HepG2 (cell line): ENCODE results near the gene DSCAML1. TPM values are rescaled to one million over a fixed set of nuclear protein-coding genes. Genes with fewer than 3 reads are reported as not detected.

Experiments used
- ATAC-seq: fragments of 200-7000 bp; cut with Tn5 transposase; 3 replicates; pipeline ENCODE4 v1.9.1; 2020; ENCODE audit warnings: mild to moderate bottlenecking, moderate library complexity
- BruUV-seq: library from RNA; stranded (reverse); fragments of 400-500 nt; replicated peaks from 2 replicates; lab custom pipeline; 2021; lab: Mats Ljungman, UMichigan
- CTCF ChIA-PET: fragments of 300-600 bp; formaldehyde crosslinking; extraction: SDS; loops from one replicate; lab custom pipeline; 2021; ENCODE audit warnings: low total read pairs, inconsistent platforms, low intra/inter-chr PET ratio; lab: Yijun Ruan, JAX
- POLR2A ChIA-PET: fragments of 350-600 bp; sonication (Branson Sonifier 250); formaldehyde crosslinking; loops from one replicate; lab custom pipeline; 2020; ENCODE audit warnings: antibody characterized with exemption, inconsistent platforms; lab: Yijun Ruan, JAX
- DNase-seq: peaks from one replicate; pipeline ENCODE4 v3.0.0-alpha.2; 2015; ENCODE audit warnings: low spot score
- FAIRE-seq: peaks from 3 replicates; lab custom pipeline; 2011; peaks lifted over from hg19 to GRCh38; lab: Jason Lieb, UNC
- H2AFZ ChIP-seq: one replicate; pipeline ENCODE4 v1.6.1; 2011; ENCODE audit warnings: low read length, inconsistent platforms
- H3K27ac ChIP-seq: fragments of 300-600 bp; 3 replicates; pipeline ENCODE4 v1.8.0; 2011; ENCODE audit warnings: mixed run types, mild to moderate bottlenecking, mixed read lengths, low read length, inconsistent platforms; ENCODE audit not compliant: insufficient read depth; ENCODE audit errors: extremely low read length
- H3K27me3 ChIP-seq, 2 experiments: fragments of 200-600 bp in 1 of 2; 2 replicates in 1 of 2; 3 replicates in 1 of 2; pipeline versions ENCODE4 v1.6.0 to v1.8.0; 2011; ENCODE audit warnings: low read length in 2 of 2, mild to moderate bottlenecking in 2 of 2, moderate library complexity in 2 of 2, inconsistent platforms in 1 of 2; ENCODE audit not compliant: insufficient read depth in 2 of 2, control insufficient read depth in 1 of 2
- H3K36me3 ChIP-seq, 2 experiments: fragments of 200-600 bp in 1 of 2; replicated peaks in 1 of 2; 2 replicates in 1 of 2; 3 replicates in 1 of 2; pipeline versions ENCODE4 v1.5.1 to v1.8.0; 2011; ENCODE audit warnings: low read length in 2 of 2, inconsistent platforms in 1 of 2; ENCODE audit not compliant: insufficient read depth in 2 of 2, control insufficient read depth in 1 of 2
- H3K4me1 ChIP-seq: 2 replicates; pipeline ENCODE4 v1.5.1; 2012; ENCODE audit warnings: low read length, inconsistent platforms; ENCODE audit not compliant: insufficient read depth
- H3K4me2 ChIP-seq: 2 replicates; pipeline ENCODE4 v1.6.0; 2011; ENCODE audit warnings: low read depth, low read length, inconsistent platforms
- H3K4me3 ChIP-seq, 3 experiments: fragments of 200-600 bp in 1 of 3; sonication (generic), shearing (Covaris generic) in 1 of 3; replicated peaks in 1 of 3; 2 replicates each; pipeline ENCODE4 v1.5.1; 2011 to 2016; ENCODE audit warnings: low read length in 3 of 3, inconsistent platforms in 2 of 3, low read depth in 2 of 3, mild to moderate bottlenecking in 2 of 3, control low read depth in 1 of 3, mixed read lengths in 1 of 3; ENCODE audit not compliant: insufficient read depth in 1 of 3
- H3K79me2 ChIP-seq: one replicate; pipeline ENCODE4 v1.6.1; 2011; ENCODE audit warnings: low read length, inconsistent platforms; ENCODE audit not compliant: insufficient read depth
- H3K9ac ChIP-seq: 2 replicates; pipeline ENCODE4 v1.6.0; 2011; ENCODE audit warnings: mild to moderate bottlenecking, low read depth, low read length, inconsistent platforms; ENCODE audit not compliant: insufficient read depth
- H3K9me3 ChIP-seq: 2 replicates; pipeline ENCODE4 v1.5.1; 2012; ENCODE audit warnings: mild to moderate bottlenecking, low read length
- H4K20me1 ChIP-seq: 2 replicates; pipeline ENCODE4 v1.6.0; 2011; ENCODE audit warnings: inconsistent platforms, mild to moderate bottlenecking, low read length, moderate library complexity; ENCODE audit not compliant: insufficient read depth
- GTF3A ChIP-seq: sonication (generic); formaldehyde crosslinking; conservative IDR thresholded peaks from 2 replicates; pipeline ENCODE4 v1.4.0; 2020; ENCODE audit warnings: mild to moderate bottlenecking, missing genetic modification reagents
- PCBP2 ChIP-seq: fragments of 200-400 bp; formaldehyde crosslinking; optimal IDR thresholded peaks from 2 replicates; pipeline ENCODE3; 2018; ENCODE audit warnings: low read length, low read depth; ENCODE audit not compliant: poor library complexity, severe bottlenecking
- RBAK ChIP-seq: sonication (generic); formaldehyde crosslinking; IDR thresholded peaks from 2 replicates; pipeline ENCODE4 v1.5.1; 2020; ENCODE audit warnings: mild to moderate bottlenecking, missing genetic modification reagents
- ZFY ChIP-seq: sonication (generic); formaldehyde crosslinking; IDR thresholded peaks from 2 replicates; pipeline ENCODE4 v1.4.0; 2020; ENCODE audit warnings: missing genetic modification reagents
- WGBS: methylation state at CpG from one replicate; pipeline ENCODE4 v1.1.6; 2017; ENCODE audit warnings: low lambda C conversion rate; 5-methylcytosine and 5-hydroxymethylcytosine counted together
- in situ Hi-C: cut with HindIII; loops from 2 replicates; pipeline ENCODE4 v1.10.0; 2017; ENCODE audit warnings: low pct_unique_long_range_greater_than_20kb; ENCODE audit not compliant: extremely low pct_ligation_motif_present
- intact Hi-C: fragments of 100-400 bp; cut with micrococcal nuclease; formaldehyde crosslinking; loops from one replicate; pipeline ENCODE4 v1.10.0; 2022; ENCODE audit not compliant: unreplicated experiment
- polyA plus RNA-seq, 8 experiments: library from polyadenylated mRNA; depleted of rRNA in 3 of 8; stranded (reverse) in 7 of 8; unstranded in 1 of 8; fragments of >200 nt; fragmentation: Illumina TruSeq in 4 of 8; extraction: Trizol in 4 of 8; gene quantifications; 2 replicates each; pipeline versions ENCODE4 v1.2.1 to v1.2.3, GENCODE V29; 2011 to 2016; ENCODE audit warnings: low read depth in 4 of 8, missing spikeins in 1 of 8, mixed read lengths in 1 of 8; ENCODE audit not compliant: insufficient read depth in 1 of 8
- total RNA-seq, 5 experiments: library from RNA; depleted of rRNA; stranded (reverse); fragments of >200 nt; fragmentation: Illumina TruSeq; extraction: Trizol; gene quantifications; 2 replicates each; pipeline ENCODE4 v1.2.3, GENCODE V29; 2016; ENCODE audit warnings: low read depth in 1 of 5
- TF ChIP-seq, protein P1 (sequence below): sonication (generic); formaldehyde crosslinking; IDR thresholded peaks from 2 replicates; pipeline ENCODE4 v1.5.1; 2020; ENCODE audit warnings: mild to moderate bottlenecking, missing genetic modification reagents, moderate library complexity
- TF ChIP-seq, protein P2 (sequence below): sonication (generic); formaldehyde crosslinking; IDR thresholded peaks from 2 replicates; pipeline ENCODE4 v1.5.1; 2020; ENCODE audit warnings: missing genetic modification reagents, mild to moderate bottlenecking, borderline replicate concordance
- TF ChIP-seq, protein P3 (sequence below): sonication (generic); formaldehyde crosslinking; IDR thresholded peaks from 2 replicates; pipeline ENCODE4 v1.8.1; 2023; ENCODE audit warnings: mild to moderate bottlenecking, inconsistent platforms, moderate library complexity, missing genetic modification reagents, borderline replicate concordance
- TF ChIP-seq, protein P4 (sequence below): sonication (generic); formaldehyde crosslinking; IDR thresholded peaks from 2 replicates; pipeline ENCODE4 v1.4.0; 2020; ENCODE audit warnings: missing genetic modification reagents, borderline replicate concordance
- TF ChIP-seq, protein P5 (sequence below): IDR thresholded peaks from 2 replicates; pipeline ENCODE4 v1.6.1; 2016; ENCODE audit warnings: missing biosample characterization, missing genetic modification reagents, low read depth
- TF ChIP-seq, protein P6 (sequence below): IDR thresholded peaks from 2 replicates; pipeline ENCODE4 v1.6.1; 2016

The DSCAML1 gene
- total and polyA plus RNA-seq, 2 of the 13 experiments (the other 11 are each of a cell fraction or from before 2014, with no cell fraction given): 0.29 to 0.40 TPM

DNA sequence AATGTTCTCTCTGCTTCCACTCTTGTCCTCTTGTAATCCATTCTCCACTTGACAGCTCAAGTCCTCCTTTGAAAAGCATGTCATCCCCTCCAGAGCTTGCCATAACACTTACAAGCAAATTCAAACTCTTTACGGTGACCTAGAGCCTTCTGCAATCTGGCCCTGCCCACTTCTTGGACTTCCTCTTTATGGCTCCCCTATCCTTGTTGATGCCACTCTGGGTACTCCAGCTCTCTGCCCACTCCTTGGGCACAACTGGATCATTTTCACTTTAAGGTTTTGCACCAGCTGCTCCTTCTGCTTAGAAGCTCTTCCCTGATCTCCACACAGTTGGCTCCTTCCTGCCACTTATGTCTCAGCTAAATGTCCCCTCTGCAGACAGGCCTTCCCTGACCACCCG, 217.9 kb downstream of the DSCAML1 start:
- no peak overlapping the region for H2AFZ ChIP-seq
- H3K4me1 ChIP-seq: no peaks in the 10 kb centered on the region
- H3K9me3 ChIP-seq: no peaks in the 10 kb centered on the region
- no TSS peak for BruUV-seq
- H3K4me2 ChIP-seq: no peak overlapping the region
- ATAC-seq (no peak), DNase-seq (no peak), FAIRE-seq (no peak)
- peaks cover 0 to 7% of the 10 kb centered on the region in 2 experiments; a peak in 1 of 5 replicates for H3K27me3 ChIP-seq
- intact Hi-C loops (no loop called here), in situ Hi-C loops (no loop called here)
- CTCF ChIA-PET: no interaction called here
- no peaks in the 10 kb centered on the region for H3K36me3 ChIP-seq
- no peak overlapping the region for H3K9ac ChIP-seq
- no peaks in the 10 kb centered on the region for H3K79me2 ChIP-seq
- H3K27ac ChIP-seq: no peak overlapping the region
- no peak overlapping the region for H3K4me3 ChIP-seq
- POLR2A ChIA-PET: no interaction called here
- 0 out of 2 replicates have a peak, but pooled peaks cover 3% of the 10 kb centered on the region for H4K20me1 ChIP-seq
- WGBS: 17% methylated on average over 2 of the region's 2 CpGs
- no peak for TF ChIP-seq GTF3A
- TF ChIP-seq ZFY: no peak
- no peak for TF ChIP-seq RBAK (CRISPR knock-in tag)
- TF ChIP-seq, protein P1, sequence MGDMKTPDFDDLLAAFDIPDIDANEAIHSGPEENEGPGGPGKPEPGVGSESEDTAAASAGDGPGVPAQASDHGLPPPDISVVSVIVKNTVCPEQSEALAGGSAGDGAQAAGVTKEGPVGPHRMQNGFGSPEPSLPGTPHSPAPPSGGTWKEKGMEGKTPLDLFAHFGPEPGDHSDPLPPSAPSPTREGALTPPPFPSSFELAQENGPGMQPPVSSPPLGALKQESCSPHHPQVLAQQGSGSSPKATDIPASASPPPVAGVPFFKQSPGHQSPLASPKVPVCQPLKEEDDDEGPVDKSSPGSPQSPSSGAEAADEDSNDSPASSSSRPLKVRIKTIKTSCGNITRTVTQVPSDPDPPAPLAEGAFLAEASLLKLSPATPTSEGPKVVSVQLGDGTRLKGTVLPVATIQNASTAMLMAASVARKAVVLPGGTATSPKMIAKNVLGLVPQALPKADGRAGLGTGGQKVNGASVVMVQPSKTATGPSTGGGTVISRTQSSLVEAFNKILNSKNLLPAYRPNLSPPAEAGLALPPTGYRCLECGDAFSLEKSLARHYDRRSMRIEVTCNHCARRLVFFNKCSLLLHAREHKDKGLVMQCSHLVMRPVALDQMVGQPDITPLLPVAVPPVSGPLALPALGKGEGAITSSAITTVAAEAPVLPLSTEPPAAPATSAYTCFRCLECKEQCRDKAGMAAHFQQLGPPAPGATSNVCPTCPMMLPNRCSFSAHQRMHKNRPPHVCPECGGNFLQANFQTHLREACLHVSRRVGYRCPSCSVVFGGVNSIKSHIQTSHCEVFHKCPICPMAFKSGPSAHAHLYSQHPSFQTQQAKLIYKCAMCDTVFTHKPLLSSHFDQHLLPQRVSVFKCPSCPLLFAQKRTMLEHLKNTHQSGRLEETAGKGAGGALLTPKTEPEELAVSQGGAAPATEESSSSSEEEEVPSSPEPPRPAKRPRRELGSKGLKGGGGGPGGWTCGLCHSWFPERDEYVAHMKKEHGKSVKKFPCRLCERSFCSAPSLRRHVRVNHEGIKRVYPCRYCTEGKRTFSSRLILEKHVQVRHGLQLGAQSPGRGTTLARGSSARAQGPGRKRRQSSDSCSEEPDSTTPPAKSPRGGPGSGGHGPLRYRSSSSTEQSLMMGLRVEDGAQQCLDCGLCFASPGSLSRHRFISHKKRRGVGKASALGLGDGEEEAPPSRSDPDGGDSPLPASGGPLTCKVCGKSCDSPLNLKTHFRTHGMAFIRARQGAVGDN (CRISPR knock-in tag): no peak
- TF ChIP-seq, protein P2, sequence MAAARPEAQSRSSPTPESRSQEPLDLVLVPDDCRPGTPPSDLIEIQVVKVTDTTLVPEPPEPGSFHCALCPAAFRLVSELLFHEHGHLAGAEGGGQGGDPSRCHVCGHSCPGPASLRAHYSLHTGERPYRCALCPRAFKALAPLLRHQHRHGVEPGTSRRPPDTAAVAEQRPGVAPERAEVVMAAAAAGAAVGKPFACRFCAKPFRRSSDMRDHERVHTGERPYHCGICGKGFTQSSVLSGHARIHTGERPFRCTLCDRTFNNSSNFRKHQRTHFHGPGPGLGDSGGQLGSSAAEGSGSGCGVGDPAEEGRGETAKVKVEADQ (CRISPR knock-in tag): no peak
- TF ChIP-seq, protein P3, sequence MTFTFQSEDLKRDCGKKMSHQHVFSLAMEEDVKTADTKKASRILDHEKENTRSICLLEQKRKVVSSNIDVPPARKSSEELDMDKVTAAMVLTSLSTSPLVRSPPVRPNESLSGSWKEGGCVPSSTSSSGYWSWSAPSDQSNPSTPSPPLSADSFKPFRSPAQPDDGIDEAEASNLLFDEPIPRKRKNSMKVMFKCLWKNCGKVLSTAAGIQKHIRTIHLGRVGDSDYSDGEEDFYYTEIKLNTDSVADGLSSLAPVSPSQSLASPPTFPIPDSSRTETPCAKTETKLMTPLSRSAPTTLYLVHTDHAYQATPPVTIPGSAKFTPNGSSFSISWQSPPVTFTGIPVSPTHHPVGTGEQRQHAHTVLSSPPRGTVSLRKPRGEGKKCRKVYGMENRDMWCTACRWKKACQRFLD (CRISPR knock-in tag): no peak
- TF ChIP-seq, protein P4, sequence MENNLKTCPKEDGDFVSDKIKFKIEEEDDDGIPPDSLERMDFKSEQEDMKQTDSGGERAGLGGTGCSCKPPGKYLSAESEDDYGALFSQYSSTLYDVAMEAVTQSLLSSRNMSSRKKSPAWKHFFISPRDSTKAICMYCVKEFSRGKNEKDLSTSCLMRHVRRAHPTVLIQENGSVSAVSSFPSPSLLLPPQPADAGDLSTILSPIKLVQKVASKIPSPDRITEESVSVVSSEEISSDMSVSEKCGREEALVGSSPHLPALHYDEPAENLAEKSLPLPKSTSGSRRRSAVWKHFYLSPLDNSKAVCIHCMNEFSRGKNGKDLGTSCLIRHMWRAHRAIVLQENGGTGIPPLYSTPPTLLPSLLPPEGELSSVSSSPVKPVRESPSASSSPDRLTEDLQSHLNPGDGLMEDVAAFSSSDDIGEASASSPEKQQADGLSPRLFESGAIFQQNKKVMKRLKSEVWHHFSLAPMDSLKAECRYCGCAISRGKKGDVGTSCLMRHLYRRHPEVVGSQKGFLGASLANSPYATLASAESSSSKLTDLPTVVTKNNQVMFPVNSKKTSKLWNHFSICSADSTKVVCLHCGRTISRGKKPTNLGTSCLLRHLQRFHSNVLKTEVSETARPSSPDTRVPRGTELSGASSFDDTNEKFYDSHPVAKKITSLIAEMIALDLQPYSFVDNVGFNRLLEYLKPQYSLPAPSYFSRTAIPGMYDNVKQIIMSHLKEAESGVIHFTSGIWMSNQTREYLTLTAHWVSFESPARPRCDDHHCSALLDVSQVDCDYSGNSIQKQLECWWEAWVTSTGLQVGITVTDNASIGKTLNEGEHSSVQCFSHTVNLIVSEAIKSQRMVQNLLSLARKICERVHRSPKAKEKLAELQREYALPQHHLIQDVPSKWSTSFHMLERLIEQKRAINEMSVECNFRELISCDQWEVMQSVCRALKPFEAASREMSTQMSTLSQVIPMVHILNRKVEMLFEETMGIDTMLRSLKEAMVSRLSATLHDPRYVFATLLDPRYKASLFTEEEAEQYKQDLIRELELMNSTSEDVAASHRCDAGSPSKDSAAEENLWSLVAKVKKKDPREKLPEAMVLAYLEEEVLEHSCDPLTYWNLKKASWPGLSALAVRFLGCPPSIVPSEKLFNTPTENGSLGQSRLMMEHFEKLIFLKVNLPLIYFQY (CRISPR knock-in tag): no peak
- TF ChIP-seq, protein P5, sequence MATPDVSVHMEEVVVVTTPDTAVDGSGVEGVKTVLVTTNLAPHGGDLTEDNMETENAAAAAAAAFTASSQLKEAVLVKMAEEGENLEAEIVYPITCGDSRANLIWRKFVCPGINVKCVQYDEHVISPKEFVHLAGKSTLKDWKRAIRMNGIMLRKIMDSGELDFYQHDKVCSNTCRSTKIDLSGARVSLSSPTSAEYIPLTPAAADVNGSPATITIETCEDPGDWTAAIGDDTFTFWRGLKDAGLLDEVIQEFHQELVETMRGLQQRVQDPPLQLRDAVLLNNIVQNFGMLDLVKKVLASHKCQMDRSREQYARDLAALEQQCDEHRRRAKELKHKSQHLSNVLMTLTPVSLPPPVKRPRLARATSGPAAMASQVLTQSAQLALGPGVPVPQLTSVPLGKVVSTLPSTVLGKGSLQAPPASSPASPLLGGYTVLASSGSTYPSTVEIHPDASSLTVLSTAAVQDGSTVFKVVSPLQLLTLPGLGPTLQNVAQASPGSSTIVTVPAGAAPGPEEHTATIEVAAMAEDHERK (CRISPR knock-in tag): no peak
- TF ChIP-seq, protein P6, sequence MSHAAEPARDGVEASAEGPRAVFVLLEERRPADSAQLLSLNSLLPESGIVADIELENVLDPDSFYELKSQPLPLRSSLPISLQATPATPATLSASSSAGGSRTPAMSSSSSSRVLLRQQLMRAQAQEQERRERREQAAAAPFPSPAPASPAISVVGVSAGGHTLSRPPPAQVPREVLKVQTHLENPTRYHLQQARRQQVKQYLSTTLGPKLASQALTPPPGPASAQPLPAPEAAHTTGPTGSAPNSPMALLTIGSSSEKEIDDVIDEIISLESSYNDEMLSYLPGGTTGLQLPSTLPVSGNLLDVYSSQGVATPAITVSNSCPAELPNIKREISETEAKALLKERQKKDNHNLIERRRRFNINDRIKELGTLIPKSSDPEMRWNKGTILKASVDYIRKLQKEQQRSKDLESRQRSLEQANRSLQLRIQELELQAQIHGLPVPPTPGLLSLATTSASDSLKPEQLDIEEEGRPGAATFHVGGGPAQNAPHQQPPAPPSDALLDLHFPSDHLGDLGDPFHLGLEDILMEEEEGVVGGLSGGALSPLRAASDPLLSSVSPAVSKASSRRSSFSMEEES: no peak
- TF ChIP-seq PCBP2: no peak
